HEK293 (cell line): Measurements from ENCODE around the gene COL9A2.

Experiments used
- CTCF ChIA-PET: fragments of 350-600 bp; formaldehyde crosslinking; extraction: SDS; loops from one replicate; lab custom pipeline; 2021; ENCODE audit warnings: antibody characterized with exemption; lab: Yijun Ruan, JAX
- POLR2A ChIA-PET: fragments of 300-600 bp; formaldehyde crosslinking; extraction: SDS; loops from one replicate; lab custom pipeline; 2020; ENCODE audit warnings: antibody characterized with exemption, inconsistent platforms; lab: Yijun Ruan, JAX
- H3K27ac ChIP-seq: fragments of 200-500 bp; sonication (Bioruptor generic); 2 replicates; pipeline ENCODE4 v1.5.1; 2014; ENCODE audit warnings: low read depth, low read length, control low read depth, inconsistent platforms; ENCODE audit errors: extremely low read depth
- H3K36me3 ChIP-seq, 2 experiments: fragments of 200-500 bp in 1 of 2; sonication (Bioruptor generic) in 1 of 2; 1 replicate in 1 of 2; 2 replicates in 1 of 2; pipeline ENCODE4 v1.5.1; 2014 to 2017; ENCODE audit warnings: inconsistent platforms in 2 of 2, low read length in 2 of 2; ENCODE audit not compliant: control insufficient read depth in 2 of 2, insufficient read depth in 1 of 2
- H3K4me1 ChIP-seq: fragments of 200-500 bp; sonication (Bioruptor generic); 2 replicates; pipeline ENCODE4 v1.5.1; 2014; ENCODE audit warnings: mild to moderate bottlenecking, low read length, inconsistent platforms; ENCODE audit not compliant: control insufficient read depth, insufficient read depth
- H3K4me3 ChIP-seq: 2 replicates; pipeline ENCODE4 v1.5.1; 2011; ENCODE audit warnings: low read depth, mild to moderate bottlenecking, control low read depth, low read length, moderate library complexity
- H3K9me3 ChIP-seq: fragments of 200-500 bp; sonication (Bioruptor generic); 2 replicates; pipeline ENCODE4 v1.5.1; 2014; ENCODE audit warnings: low read depth, low read length, inconsistent platforms; ENCODE audit not compliant: control insufficient read depth, insufficient read depth
- BCL11A ChIP-seq: fragments of 450-650 bp; formaldehyde crosslinking; IDR thresholded peaks from 2 replicates; pipeline ENCODE4 v1.5.1; 2016; ENCODE audit warnings: low read depth, missing biosample characterization, missing genetic modification characterization
- GFI1B ChIP-seq: fragments of 450-650 bp; formaldehyde crosslinking; IDR thresholded peaks from 2 replicates; pipeline ENCODE4 v1.5.1; 2016; ENCODE audit warnings: missing biosample characterization, missing genetic modification characterization
- INSM2 ChIP-seq: fragments of 450-650 bp; formaldehyde crosslinking; IDR thresholded peaks from 2 replicates; pipeline ENCODE4 v1.5.1; 2016; ENCODE audit warnings: missing biosample characterization, missing genetic modification characterization
- KLF1 ChIP-seq: fragments of 450-650 bp; formaldehyde crosslinking; IDR thresholded peaks from 2 replicates; pipeline ENCODE4 v1.5.1; 2016; ENCODE audit warnings: missing biosample characterization, missing genetic modification characterization
- KLF10 ChIP-seq: fragments of 450-650 bp; IDR thresholded peaks from 2 replicates; pipeline ENCODE4 v1.5.1; 2018; ENCODE audit warnings: missing biosample characterization, mild to moderate bottlenecking, missing genetic modification characterization
- KLF7 ChIP-seq: fragments of 450-650 bp; formaldehyde crosslinking; IDR thresholded peaks from 2 replicates; pipeline ENCODE4 v1.5.1; 2016; ENCODE audit warnings: missing biosample characterization, missing genetic modification characterization, borderline replicate concordance
- PBX3 ChIP-seq: sonication (generic); formaldehyde crosslinking; IDR thresholded peaks from 2 replicates; pipeline ENCODE4 v1.8.1; 2022; ENCODE audit warnings: mild to moderate bottlenecking, moderate library complexity, missing genetic modification reagents
- PRDM4 ChIP-seq: fragments of 450-650 bp; formaldehyde crosslinking; IDR thresholded peaks from 2 replicates; pipeline ENCODE4 v1.5.1; 2017; ENCODE audit warnings: missing biosample characterization, missing genetic modification characterization
- TRIM28 ChIP-seq: IDR thresholded peaks from 2 replicates; pipeline ENCODE4 v1.6.1; 2011; ENCODE audit warnings: low read length, control low read depth, borderline replicate concordance
- ZBTB11 ChIP-seq: fragments of 450-650 bp; formaldehyde crosslinking; conservative IDR thresholded peaks from 2 replicates; pipeline ENCODE4 v1.5.1; 2016; ENCODE audit warnings: low read depth, missing biosample characterization, missing genetic modification characterization
- ZBTB17 ChIP-seq: fragments of 450-650 bp; formaldehyde crosslinking; IDR thresholded peaks from 2 replicates; pipeline ENCODE4 v1.5.1; 2016; ENCODE audit warnings: missing biosample characterization, missing genetic modification characterization
- ZBTB20 ChIP-seq: fragments of 450-650 bp; formaldehyde crosslinking; IDR thresholded peaks from 2 replicates; pipeline ENCODE4 v1.5.1; 2016; ENCODE audit warnings: missing biosample characterization, missing genetic modification characterization
- ZBTB6 ChIP-seq: fragments of 450-650 bp; formaldehyde crosslinking; IDR thresholded peaks from 2 replicates; pipeline ENCODE4 v1.5.1; 2017; ENCODE audit warnings: missing biosample characterization, missing genetic modification characterization
- ZNF221 ChIP-seq: fragments of 450-650 bp; formaldehyde crosslinking; IDR thresholded peaks from 2 replicates; pipeline ENCODE4 v1.5.1; 2017; ENCODE audit warnings: missing biosample characterization, missing genetic modification characterization, borderline replicate concordance
- ZNF473 ChIP-seq: fragments of 450-650 bp; formaldehyde crosslinking; IDR thresholded peaks from 2 replicates; pipeline ENCODE4 v1.5.1; 2017; ENCODE audit warnings: missing biosample characterization, missing genetic modification characterization
- ZNF514 ChIP-seq: fragments of 450-650 bp; formaldehyde crosslinking; IDR thresholded peaks from 2 replicates; pipeline ENCODE4 v1.5.1; 2016; ENCODE audit warnings: missing biosample characterization, missing genetic modification characterization
- ZNF555 ChIP-seq: fragments of 450-650 bp; formaldehyde crosslinking; conservative IDR thresholded peaks from 2 replicates; pipeline ENCODE4 v1.5.1; 2017; ENCODE audit warnings: missing biosample characterization, mild to moderate bottlenecking, missing genetic modification characterization, inconsistent platforms
- ZNF558 ChIP-seq: fragments of 450-650 bp; formaldehyde crosslinking; IDR thresholded peaks from 2 replicates; pipeline ENCODE4 v1.5.1; 2016; ENCODE audit warnings: missing biosample characterization, missing genetic modification characterization
- ZNF600 ChIP-seq: fragments of 450-650 bp; formaldehyde crosslinking; IDR thresholded peaks from 2 replicates; pipeline ENCODE4 v1.5.1; 2016; ENCODE audit warnings: missing biosample characterization, missing genetic modification characterization
- ZNF610 ChIP-seq: fragments of 450-650 bp; formaldehyde crosslinking; IDR thresholded peaks from 2 replicates; pipeline ENCODE4 v1.5.1; 2016; ENCODE audit warnings: missing biosample characterization, missing genetic modification characterization, borderline replicate concordance
- ZNF639 ChIP-seq: fragments of 450-650 bp; formaldehyde crosslinking; IDR thresholded peaks from 2 replicates; pipeline ENCODE4 v1.5.1; 2016; ENCODE audit warnings: missing biosample characterization, missing genetic modification characterization
- ZNF658 ChIP-seq: fragments of 450-650 bp; formaldehyde crosslinking; IDR thresholded peaks from 2 replicates; pipeline ENCODE4; 2016; ENCODE audit warnings: missing biosample characterization, missing genetic modification characterization
- ZNF664 ChIP-seq: fragments of 450-650 bp; formaldehyde crosslinking; IDR thresholded peaks from 2 replicates; pipeline ENCODE4 v1.5.1; 2016; ENCODE audit warnings: missing biosample characterization, missing genetic modification characterization
- ZNF692 ChIP-seq: fragments of 450-650 bp; formaldehyde crosslinking; IDR thresholded peaks from 2 replicates; pipeline ENCODE4 v1.5.1; 2016; ENCODE audit warnings: missing biosample characterization, missing genetic modification characterization

COL9A2 gene

GRCh38 chr1:40316595-40317393, at the start of gene COL9A2:
COL9A2 (minus strand) TSS chr1:40317286; CDS start chr1:40317197, 89 bp downstream.
- Histone ChIP-seq H3K4me3 (peak within 1 kb of the TSS; percentile 39), H3K27ac (peak within 1 kb of the TSS; percentile 27; the same call in 1 of the 2 replicates), H3K36me3 (no peaks in the 10 kb centered on the region), H3K9me3 (no peaks in the 10 kb centered on the region), H3K4me1 (no peaks in the 10 kb centered on the region; the same call in 1 of the 2 replicates)
- POLR2A ChIA-PET = interaction anchor here (1.4 kb wide), 1 partner anchor 117 kb away, joined by 4 read pairs; no protein-coding TSS in a partner anchor
- CTCF ChIA-PET = interaction anchor here (0.6 to 3.6 kb wide), 7 partner anchors 18 to 293 kb away, joined by 3 to 21 read pairs (median 7); no protein-coding TSS in a partner anchor
- TF ChIP-seq ZBTB11 (tag by site-specific recombination) = no peak
- TF ChIP-seq ZNF600 (tag by site-specific recombination) = peak; percentile 74
- TF ChIP-seq ZBTB20 = peak; percentile 51; the same call in 1 of the 2 replicates
- TF ChIP-seq ZNF558 (tag by site-specific recombination) = no peak
- TF ChIP-seq ZNF555 = no peak
- TF ChIP-seq KLF7 (tag by site-specific recombination) = no peak
- no peak for TF ChIP-seq ZNF664 (tag by site-specific recombination)
- TF ChIP-seq KLF1 = no peak
- TF ChIP-seq ZBTB17 (tag by site-specific recombination) = no peak
- no peak for TF ChIP-seq ZNF610
- no peak for TF ChIP-seq INSM2
- no peak for TF ChIP-seq ZNF692 (tag by site-specific recombination)
- TF ChIP-seq TRIM28 = no peak
- TF ChIP-seq PBX3 (CRISPR knock-in tag) = no peak
- no peak for TF ChIP-seq ZNF658
- no peak for TF ChIP-seq ZNF221
- TF ChIP-seq GFI1B = no peak
- no peak for TF ChIP-seq BCL11A (tag by site-specific recombination)
- TF ChIP-seq ZNF514 (tag by site-specific recombination) = no peak
- TF ChIP-seq ZNF473 = no peak
- no peak for TF ChIP-seq ZBTB6 (tag by site-specific recombination)
- TF ChIP-seq ZNF639 (tag by site-specific recombination) = no peak
- TF ChIP-seq PRDM4 = no peak
- TF ChIP-seq KLF10 = no peak
